ENCODE data around the gene DCST2.

DNA sequence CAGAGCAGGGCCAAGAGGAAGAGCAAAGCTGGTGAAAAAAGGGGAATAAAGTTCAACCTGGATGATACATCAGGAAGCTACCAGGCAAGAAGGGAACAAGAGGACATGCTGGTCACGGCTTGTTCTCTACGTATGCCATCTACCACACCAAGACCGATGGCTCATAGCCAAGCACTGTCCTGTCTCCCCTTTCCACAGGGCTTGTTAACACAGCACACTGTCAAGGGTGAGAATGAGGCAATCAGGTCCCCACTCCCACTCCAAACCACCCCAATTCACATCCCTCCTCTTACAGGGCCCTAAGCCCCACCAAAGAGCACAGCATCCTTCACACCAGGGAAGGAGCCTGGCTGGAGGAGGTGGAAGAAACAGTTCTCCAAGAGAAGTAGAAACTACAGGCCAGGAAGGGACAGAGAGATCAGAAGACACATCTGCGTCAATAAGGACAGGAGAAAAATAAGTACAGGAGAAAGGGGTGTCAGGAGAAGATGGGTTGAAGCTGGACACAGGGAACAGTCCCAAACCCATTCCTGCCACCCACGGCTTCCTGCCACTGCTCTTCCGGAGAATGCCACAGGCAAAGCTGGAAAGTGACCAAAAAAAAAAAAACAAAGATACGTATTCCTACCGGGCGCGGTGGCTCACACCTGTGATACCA lies 62.1 kb downstream of the DCST2 start:
- TF ChIP-seq GATA2 (IDR thresholded peaks at IDR 0.05; ENCODE audit: low read depth, low read length) = no peak
- no peak for TF ChIP-seq GATA3 (IDR thresholded peaks at IDR 0.05; ENCODE audit: low read depth, low read length)

All from SH-SY5Y (cell line).